Ammon's horn (tissue), 1 donor: ENCODE results near the gene SAPCD1.
A peak's percentile ranks its signal among the peaks of the same experiment; 100 is the strongest.
"Not testable (repeated sequence)": the region's sequence is repeated elsewhere in the genome, so short reads cannot be mapped to it uniquely, and the experiment has no call there.

ENCODE experiments used
- DNase-seq: peaks from one replicate; pipeline ENCODE4 v3.0.0-alpha.2; 2016; ENCODE audit warnings: low spot score

The SAPCD1 gene

GRCh38 chr6:31801031-31801927 lies 38.8 kb downstream of the SAPCD1 start:
- not testable (repeated sequence) for DNase-seq

- no peak for DNase-seq
Observed at GRCh38 chr6:31805939-31806469, 43.5 kb downstream of the SAPCD1 start.

GRCh38 chr6:31806470-31807272 lies 44.2 kb downstream of the SAPCD1 start, which contains the start of gene LSM2:
LSM2 (minus strand) TSS chr6:31806966; CDS start chr6:31806757, 209 bp downstream.
- DNase-seq = peak; percentile 98

GRCh38 chr6:31808599-31808998 lies 46.1 kb downstream of the SAPCD1 start:
- not testable (repeated sequence) for DNase-seq

GRCh38 chr6:31811645-31812044 lies 49.2 kb downstream of the SAPCD1 start:
- no peak for DNase-seq

- no peak for DNase-seq
Observed at GRCh38 chr6:31813465-31813849, 51.0 kb downstream of the SAPCD1 start.
